Raji (cell line): Measurements from ENCODE around the gene SOBP.

Experiments used
- POLR2A ChIP-seq: IDR thresholded peaks from 2 replicates; pipeline ENCODE4 v1.6.1; 2011; ENCODE audit warnings: low read depth, low read length, control low read depth; ENCODE audit not compliant: insufficient read depth

SOBP gene

DNA sequence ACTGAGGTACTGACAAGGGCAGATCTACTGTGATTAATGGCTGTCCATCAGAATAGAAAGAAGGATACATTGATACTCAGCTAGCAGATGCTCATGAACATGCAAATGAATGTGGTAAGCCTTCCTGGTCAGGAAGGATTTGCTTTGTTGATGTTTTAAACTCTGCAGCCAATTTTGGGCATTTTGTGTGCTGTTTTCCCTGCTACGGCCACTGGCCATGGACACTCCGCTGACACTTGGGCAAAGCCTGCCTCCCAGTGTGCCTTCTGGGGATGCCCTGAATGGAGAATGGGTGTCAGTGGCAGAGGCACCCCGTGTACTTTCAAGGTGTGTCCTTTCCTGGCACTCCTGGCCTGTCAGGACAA, 113.1 kb downstream of the SOBP start:
- TF ChIP-seq POLR2A = no peak

DNA sequence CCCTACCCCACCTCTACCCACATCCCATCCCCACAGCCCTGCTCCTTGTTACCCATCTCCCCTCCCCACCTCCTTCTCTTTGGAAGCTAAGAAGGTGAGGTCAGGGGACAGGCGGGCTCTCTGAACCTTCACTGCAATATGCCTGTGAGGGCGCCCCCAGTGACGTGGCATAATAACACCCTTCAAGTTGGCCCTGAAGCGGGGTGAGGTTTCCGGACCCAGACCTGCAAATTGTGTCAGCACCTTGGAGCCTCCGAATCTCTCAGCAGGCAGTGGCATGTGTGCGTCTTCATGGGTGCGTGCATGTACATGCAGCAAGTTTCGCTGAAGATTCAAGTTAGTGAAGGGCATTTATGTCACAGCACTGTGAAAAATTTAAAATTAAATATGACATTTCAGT, 114.6 kb downstream of the SOBP start:
- no peak for TF ChIP-seq POLR2A

DNA sequence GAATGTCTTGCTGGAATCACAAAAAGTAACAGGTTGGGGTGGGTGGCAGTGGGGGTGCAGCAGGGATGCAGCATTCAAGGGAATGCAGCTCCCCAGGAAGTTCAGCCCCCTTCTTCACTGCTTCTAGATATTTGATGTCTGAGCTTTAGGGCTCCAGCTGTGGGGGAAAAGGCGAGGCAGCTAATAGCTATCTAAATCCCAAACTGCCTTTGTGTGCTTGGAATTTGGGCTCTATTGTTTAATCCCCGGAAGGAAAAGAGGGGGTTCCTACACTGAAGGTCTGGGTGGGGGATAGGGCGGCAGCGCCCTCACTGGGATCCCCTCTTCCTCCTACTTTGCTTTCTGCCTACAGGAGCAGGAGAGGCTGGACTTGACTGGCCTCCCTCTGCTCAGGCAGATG, 116.5 kb downstream of the SOBP start:
- no peak for TF ChIP-seq POLR2A

DNA sequence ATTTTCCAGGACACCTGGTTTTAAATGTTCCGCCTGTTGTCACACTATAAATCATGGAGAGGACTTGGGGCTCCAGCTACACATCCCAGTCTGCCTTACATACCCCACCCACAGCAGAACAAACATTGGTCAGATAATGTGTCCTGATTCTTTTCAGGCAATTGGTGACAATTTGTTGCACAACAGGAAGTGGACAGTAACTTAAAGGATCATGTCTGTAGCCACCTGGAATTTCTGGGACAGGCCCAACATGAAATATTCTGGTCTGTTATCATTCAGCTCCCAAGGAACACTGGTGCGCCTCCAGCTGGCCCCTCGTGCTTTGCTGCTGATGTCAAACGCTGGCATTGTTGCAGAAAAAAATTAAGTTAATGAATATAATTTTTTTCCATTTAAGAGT, 117.2 kb downstream of the SOBP start:
- no peak for TF ChIP-seq POLR2A

DNA sequence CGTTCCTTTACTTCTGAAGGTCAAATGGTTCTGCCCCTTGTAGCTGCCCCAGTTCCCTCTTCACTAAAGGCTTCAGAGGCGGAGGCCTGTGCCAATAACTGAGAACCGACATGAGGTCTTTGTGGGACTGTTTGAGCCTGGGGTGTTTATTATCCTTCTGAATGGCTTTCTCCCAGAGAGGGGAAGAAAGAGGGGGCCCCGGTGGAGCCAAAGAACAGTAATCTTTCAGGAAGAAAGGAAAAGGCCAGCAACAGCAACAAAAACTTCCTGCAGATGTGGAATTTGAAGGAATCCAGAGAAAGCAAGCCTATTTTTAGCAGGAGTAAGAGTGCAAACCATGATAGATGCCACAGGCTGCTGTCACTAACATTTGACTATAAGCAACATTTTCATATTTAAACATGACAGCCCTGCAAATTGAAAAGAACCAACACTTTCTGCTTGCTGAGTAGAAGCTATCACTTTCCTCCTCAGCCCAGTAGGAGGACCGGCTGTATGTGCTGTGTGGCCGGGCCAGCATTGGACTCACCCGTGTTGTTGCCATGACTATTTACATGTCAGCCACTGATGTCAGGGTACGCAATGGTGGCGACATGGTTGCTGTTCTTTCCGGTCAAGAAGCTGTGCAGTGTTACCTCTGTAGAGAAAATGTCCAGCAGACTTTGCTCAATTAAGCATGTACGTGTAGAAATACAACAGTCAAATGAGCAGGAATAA, 121.3 kb downstream of the SOBP start:
- no peak for TF ChIP-seq POLR2A

DNA sequence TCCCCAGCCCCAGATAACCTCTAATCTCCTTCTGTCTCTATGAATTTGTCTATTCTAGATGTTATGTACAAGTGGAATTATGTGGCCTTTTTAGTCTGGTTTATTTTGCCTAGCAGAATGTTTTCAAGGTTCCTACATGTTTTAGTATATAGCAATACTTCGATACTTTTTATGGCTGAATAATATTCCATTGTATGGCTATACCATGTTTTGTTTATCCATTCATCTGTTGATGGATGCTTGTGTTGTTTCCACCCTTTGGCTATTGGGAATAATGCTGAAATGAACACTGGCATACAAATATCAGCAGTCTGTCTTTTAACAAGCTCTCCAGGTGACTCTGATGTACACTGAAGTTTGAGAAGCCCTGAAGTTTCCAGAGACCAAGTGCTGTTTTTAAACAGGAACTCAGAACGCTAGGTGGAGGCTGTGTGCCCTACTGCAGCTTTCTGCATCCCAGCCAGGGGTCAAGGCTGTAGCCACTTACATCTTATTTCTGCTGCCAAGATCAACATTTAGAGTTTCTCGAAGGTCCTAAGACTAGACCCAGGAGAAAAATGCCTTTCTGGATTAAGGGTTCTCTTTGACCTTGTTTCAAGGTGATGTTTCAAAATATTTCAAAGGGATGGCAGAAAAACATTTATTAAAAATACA, 123.0 kb downstream of the SOBP start:
- TF ChIP-seq POLR2A = no peak

DNA sequence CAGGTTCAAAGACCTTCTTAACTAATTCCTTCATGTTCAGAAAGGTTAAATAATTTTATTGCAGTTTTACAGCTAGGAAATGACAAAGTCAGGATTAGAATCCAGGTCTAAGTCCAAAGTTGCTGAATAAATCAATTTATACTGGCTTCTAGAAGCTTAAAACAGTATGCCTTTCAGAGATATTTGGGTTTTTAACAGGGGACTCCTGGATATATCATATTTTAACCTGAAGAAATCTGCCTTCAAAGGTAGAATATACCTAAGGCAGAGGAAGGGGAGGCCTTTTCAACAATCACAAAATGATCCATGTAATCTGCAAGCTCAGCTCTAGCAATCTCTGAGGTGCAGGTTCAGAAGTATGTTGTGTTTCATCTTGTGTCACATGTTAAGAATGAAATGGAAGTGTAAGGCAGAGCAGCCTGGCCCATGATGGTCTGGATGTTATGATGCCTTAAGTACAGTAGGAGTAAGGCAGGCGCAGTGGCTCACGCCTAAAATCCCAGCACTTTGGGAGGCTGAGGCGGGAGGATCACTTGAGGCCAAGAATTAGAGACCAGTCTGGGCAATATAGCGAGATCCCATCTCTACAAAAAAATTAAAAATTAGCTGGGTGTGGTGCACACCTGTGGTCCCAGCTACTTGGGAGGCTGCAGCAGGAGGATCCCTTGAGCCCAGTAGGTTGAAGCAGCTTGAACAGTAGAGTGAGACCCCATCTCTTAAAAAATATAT, 123.9 kb downstream of the SOBP start:
- no peak for TF ChIP-seq POLR2A

DNA sequence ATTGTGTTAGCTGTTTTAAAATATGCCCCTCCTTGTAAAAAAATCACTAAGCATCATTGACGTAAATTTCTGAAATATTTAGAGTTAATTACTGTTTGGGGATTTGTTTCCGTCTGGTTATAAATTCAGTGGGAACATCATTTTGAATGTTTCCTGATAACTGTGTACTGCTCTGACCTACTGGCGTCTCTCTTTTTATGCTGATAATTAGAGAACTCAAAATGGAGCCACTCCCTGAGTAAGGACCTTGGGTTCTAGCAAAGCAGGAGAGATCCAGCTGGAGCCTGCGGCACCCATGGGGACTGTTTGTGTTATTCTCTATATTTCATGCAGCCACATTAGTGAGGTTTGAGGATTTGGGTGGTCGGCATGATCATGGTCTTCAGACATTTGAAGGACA, 124.9 kb downstream of the SOBP start:
- TF ChIP-seq POLR2A = no peak

DNA sequence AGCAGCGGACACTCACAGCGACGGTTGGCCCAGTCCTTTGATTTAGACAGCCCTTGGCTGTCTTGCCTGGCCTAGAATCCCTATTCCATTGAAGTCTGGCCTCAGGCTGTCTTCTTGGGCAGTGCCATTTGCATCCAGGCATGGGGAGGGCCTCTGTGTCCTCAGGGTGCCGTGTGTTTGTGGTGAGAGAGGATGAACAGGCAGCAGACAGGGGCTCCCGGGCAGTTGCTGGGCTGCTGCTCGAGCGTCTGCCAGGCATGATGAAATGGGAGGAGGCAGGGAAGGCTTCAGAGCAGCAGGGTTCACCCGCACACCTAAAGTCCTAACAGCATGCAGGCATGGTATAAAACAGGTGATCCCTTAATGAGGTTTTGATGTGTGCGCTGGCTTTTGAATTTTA, 126.9 kb downstream of the SOBP start:
- TF ChIP-seq POLR2A = no peak

DNA sequence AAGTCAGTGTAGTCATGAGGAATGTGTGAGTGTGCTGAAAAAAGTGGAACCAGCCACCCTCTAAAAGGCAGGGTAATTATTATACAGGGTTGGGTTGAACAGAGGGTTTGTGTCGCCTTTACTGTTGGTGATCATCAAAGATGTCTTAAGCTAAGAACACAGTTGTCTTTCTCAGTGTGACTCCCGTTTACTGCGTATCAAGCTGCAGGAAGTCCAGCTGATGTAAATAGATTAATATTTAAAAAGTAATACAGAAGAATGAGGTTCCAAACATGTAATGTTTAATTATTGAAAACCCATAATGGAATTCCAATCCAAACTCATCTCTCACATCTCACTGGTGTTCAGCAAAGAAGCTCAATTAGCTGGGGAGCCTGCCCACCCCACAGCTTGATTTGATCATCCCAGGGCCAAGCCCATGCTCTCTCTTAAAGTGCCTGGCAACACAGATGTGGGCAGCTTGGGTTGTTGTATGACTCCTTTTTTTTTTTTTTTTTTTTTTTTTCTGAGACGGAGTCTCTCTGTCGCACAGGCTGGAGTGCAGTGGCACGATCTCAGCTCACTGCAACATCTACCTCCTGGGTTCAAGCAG, 127.5 kb downstream of the SOBP start:
- no peak for TF ChIP-seq POLR2A

DNA sequence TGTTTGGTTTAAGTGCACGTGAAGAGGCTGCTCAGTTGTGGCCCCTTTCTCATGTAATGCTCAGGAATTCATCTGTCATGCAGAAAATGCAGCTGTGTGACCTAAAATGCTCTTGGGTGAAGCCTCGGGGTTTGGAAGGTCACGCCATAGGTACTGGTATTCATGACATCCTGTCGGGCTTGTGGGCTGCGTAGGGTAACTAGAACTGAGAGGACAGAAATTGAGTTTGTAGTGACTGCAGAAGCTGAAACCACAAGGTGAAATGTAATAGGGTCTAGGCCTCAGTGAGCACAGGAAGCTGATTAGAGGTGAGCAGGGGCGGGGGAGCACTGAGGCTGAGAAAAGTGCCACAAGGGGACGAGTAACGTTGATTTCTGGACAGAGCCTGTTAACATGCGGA, 128.8 kb downstream of the SOBP start:
- no peak for TF ChIP-seq POLR2A

DNA sequence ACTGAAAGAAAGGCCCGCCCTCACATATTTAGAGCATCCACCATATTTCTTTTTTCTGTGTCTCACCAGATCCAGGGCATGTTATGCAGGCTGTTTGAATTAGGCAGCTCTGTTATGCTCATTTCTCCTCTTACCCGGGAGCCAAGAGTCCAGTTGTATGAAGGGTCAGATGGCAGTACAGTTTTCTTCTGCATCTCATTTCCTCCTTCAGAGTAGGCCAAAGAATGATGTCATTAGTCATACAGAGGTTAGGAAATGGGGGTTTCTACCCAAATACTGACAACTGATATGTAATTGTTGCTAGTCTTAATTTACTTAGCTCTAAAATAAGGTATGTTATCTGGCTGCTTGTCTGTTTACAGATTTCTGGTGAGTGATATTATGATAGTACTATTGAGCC, 130.8 kb downstream of the SOBP start:
- TF ChIP-seq POLR2A = no peak

DNA sequence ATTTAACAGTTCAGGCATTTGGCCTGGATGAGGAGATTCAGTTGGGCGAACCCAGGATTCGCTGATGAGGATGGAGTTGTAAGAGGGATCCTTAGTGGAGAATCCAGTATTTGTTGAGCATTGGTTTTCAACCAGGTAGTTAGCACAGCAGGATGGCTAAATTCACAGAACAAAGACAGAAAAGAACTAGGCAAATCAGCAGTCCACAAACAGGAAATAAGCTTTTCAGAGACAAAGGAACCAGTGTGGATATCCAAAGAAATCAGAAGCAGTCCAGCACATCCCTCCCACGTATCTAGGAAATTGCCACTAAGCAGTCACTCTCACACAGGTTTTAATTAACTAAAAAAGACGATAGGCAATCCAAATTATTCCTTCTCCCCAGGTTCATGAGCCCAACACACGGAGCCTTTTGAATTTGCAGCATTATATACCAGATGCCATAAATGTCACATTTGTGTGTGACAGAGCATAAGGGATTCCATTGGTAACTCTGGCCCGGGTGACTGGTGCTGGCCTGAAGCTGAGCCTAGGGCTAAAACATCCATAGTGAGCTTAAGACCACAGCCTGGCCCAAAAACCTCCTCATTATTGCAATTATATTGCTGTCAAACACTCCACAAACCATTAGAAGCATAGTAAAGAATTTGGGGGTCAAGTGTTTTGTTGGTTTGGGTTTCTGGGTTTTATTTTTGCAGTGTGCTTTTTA, 131.5 kb downstream of the SOBP start:
- no peak for TF ChIP-seq POLR2A

DNA sequence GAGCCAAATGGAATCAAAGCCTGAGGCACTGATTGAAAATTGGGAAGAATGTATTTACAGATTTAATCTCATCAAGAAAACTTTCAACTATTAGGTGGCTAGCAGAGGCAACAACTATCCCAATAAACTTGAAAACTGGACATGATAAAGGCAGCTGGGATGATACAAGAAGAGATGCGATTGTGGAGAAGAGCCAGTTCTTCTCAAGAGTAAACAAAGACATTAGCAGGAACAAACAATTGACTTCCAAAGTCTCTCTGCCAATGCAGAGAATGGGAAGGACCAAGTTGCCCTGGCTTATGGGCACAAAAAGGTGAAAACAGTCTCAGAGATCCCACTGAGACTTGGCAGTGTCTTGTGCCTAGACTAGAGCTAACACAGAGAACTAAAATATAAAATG, 132.4 kb downstream of the SOBP start:
- TF ChIP-seq POLR2A = no peak

DNA sequence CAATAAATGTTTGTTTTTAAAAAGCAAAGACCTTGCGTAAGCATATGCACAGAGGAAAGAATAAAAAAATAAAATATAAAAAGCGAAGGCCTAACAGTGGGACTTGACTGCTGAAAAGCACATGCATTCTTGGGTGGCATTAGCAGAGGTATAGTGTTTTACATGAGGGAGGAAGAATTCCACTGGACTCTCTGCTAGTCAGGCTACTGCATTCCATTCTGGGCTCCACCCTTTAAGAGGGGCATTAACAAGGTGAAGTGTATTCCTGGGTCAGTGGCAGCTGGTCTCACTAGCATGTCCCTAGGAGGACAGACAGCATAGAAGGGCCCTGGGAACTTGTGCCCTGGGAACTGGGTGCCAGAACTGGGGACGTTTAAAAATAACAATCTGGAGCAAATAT, 134.1 kb downstream of the SOBP start:
- TF ChIP-seq POLR2A = no peak

DNA sequence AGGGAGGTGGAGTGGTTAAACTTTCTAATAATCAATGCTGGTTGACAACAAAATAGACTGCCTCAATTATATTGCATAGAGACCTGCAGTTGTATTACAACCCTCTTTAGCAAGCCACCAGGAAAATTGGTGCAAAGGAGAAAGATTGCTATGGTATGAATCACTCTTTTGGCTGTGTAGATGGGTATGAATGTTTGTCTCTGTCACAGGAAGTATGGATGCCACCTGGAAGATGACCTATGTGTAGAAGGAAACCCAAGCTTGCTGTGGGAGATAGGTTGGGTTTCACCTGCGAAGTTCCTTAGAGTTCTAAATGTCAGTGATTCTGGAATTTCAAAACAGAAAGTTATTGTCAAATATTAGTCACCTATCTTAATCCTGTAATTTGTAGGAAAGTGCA, 134.6 kb downstream of the SOBP start:
- no peak for TF ChIP-seq POLR2A

DNA sequence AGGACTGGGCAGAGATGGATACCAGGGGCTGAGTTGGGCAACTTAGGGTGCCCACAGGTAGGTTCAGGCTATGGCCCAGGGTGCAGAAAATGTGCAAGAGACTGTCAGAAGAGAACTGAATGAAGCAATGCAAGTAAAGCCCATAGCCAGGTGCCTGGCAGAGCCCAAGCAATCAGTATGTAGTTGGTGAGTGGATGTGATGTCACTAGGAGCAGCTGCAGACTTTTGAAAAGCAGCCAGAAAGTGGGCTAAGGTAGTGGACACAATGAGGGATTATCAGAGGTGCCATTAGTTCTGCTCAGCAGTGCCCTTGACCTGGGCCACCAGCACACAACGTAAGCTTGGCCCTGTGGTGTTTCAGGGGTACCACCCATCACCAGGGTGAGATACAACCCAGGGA, 135.3 kb downstream of the SOBP start:
- TF ChIP-seq POLR2A = no peak
